ENCODE results near the gene SCYL3.

GRCh38 chr1:169802888-169803287 is 90.8 kb downstream of the SCYL3 start:
- TF ChIP-seq POLR2AphosphoS5 (IDR thresholded peaks at IDR 0.05): no peak
- TF ChIP-seq POLR2A (IDR thresholded peaks at IDR 0.05): no peak
